Measurements from ENCODE around the gene PCDHB11.
"Not testable (repeated sequence)": the region's sequence is repeated elsewhere in the genome, so short reads cannot be mapped to it uniquely, and the experiment has no call there.

GRCh38 chr5:141179876-141180275 lies 19.6 kb upstream of the PCDHB11 start:
- TF ChIP-seq CTCF, POLR2A, EP300 (IDR thresholded peaks at IDR 0.05): not testable (repeated sequence)

Data from tibial nerve (tissue), 4 donors.